ENCODE data around the gene WFDC12. TPM values are rescaled to one million over a fixed set of nuclear protein-coding genes. Genes with fewer than 3 reads are reported as not detected.

Gene WFDC12
- total and polyA plus RNA-seq, 2 donors (not counting 1 experiment from before 2014, with no cell fraction given): not detected

GRCh38 chr20:45119556-45120266 is 4.6 kb downstream of the WFDC12 start:
- peaks cover 0 to 5% (median 0%) of the 10 kb centered on the region in 3 donors for H3K9me3 ChIP-seq (ENCODE audit: control extremely low read depth in 1 of 3, control insufficient read depth in 2 of 3, insufficient read depth in 1 of 3, low read length in 2 of 3)
- no peak overlapping the region for H2AFZ ChIP-seq (ENCODE audit: insufficient read depth, low read depth, low read length, poor library complexity, severe bottlenecking)
- H4K20me1 ChIP-seq (ENCODE audit: control insufficient read depth, insufficient read depth, low read length, poor library complexity, severe bottlenecking): no peaks in the 10 kb centered on the region
- no peaks in the 10 kb centered on the region for H3K36me3 ChIP-seq (replicated peaks in 1 of 2; ENCODE audit: control extremely low read depth in 1 of 2, control insufficient read depth in 1 of 2, extremely low read depth in 1 of 2, insufficient read depth in 2 of 2, low read length in 1 of 2)
- H3K4me1 ChIP-seq (ENCODE audit: control insufficient read depth in 2 of 2, insufficient read depth in 2 of 2, low read length in 2 of 2): no peaks in the 10 kb centered on the region
- Mint-ChIP-seq H3K27ac (no peak overlapping the region), H3K4me3 (no peak overlapping the region), H3K9me3 (ENCODE audit: insufficient read depth) (no peaks in the 10 kb centered on the region), H3K27me3 (peaks cover 47% of the 10 kb centered on the region), H3K4me1 (no peaks in the 10 kb centered on the region)
- POLR2A ChIA-PET: no interaction called here
- intact Hi-C loops (cut with micrococcal nuclease): no loop called here
- no peak overlapping the region for H3K9ac ChIP-seq (ENCODE audit: low read length)
- ATAC-seq (ENCODE audit: low read depth): no peak
- WGBS (ENCODE audit: insufficient coverage): no CpG with 5 or more reads among the region's 2 CpGs
- TF ChIP-seq EZH2 (IDR thresholded peaks at IDR 0.05; ENCODE audit: borderline replicate concordance, insufficient read depth, low read depth, low read length, poor library complexity, severe bottlenecking) (no peak), CTCF (IDR thresholded peaks at IDR 0.05) (no peak)
- H3K27ac ChIP-seq (ENCODE audit: low read length in 2 of 2): no peak overlapping the region
- no peak overlapping the region for H3K4me3 ChIP-seq (ENCODE audit: control extremely low read depth in 1 of 5, extremely low read depth in 1 of 5, insufficient read depth in 1 of 5, low read depth in 2 of 5, low read length in 4 of 5)
- peaks cover 0 to 7% (median 3%) of the 10 kb centered on the region in 4 experiments for H3K27me3 ChIP-seq (replicated peaks in 1 of 4; ENCODE audit: control extremely low read depth in 1 of 4, control insufficient read depth in 3 of 4, insufficient read depth in 4 of 4, low read length in 3 of 4)
- no peak overlapping the region for H3K4me2 ChIP-seq (replicated peaks; ENCODE audit: low read depth, low read length, poor library complexity, severe bottlenecking)
- DNase-seq: no peak
- H3K79me2 ChIP-seq (ENCODE audit: control insufficient read depth, insufficient read depth, low read length): no peaks in the 10 kb centered on the region
- CTCF ChIA-PET: interaction anchor here (0.6 kb wide), 1 partner anchor 288 kb away, joined by 3 read pairs; no protein-coding TSS in a partner anchor

- no CpG with 5 or more reads among the region's 2 CpGs for WGBS (ENCODE audit: insufficient coverage)
- Histone ChIP-seq H3K4me2 (replicated peaks; ENCODE audit: low read depth, low read length, poor library complexity, severe bottlenecking) (no peak overlapping the region), H3K4me3 (ENCODE audit: control extremely low read depth in 1 of 5, extremely low read depth in 1 of 5, insufficient read depth in 1 of 5, low read depth in 2 of 5, low read length in 4 of 5) (no peak overlapping the region), H3K4me1 (ENCODE audit: control insufficient read depth in 2 of 2, insufficient read depth in 2 of 2, low read length in 2 of 2) (no peaks in the 10 kb centered on the region), H2AFZ (ENCODE audit: insufficient read depth, low read depth, low read length, poor library complexity, severe bottlenecking) (no peak overlapping the region), H3K79me2 (ENCODE audit: control insufficient read depth, insufficient read depth, low read length) (no peaks in the 10 kb centered on the region), H3K9me3 (ENCODE audit: control extremely low read depth in 1 of 3, control insufficient read depth in 2 of 3, insufficient read depth in 1 of 3, low read length in 2 of 3) (no peaks in the 10 kb centered on the region), H3K27me3 (replicated peaks in 1 of 4; ENCODE audit: control extremely low read depth in 1 of 4, control insufficient read depth in 3 of 4, insufficient read depth in 4 of 4, low read length in 3 of 4) (peaks cover 0 to 4% (median 3%) of the 10 kb centered on the region in 4 experiments), H3K36me3 (replicated peaks in 1 of 2; ENCODE audit: control extremely low read depth in 1 of 2, control insufficient read depth in 1 of 2, extremely low read depth in 1 of 2, insufficient read depth in 2 of 2, low read length in 1 of 2) (no peaks in the 10 kb centered on the region), H3K27ac (ENCODE audit: low read length in 2 of 2) (no peak overlapping the region), H3K9ac (ENCODE audit: low read length) (no peak overlapping the region), H4K20me1 (ENCODE audit: control insufficient read depth, insufficient read depth, low read length, poor library complexity, severe bottlenecking) (no peaks in the 10 kb centered on the region)
- TF ChIP-seq EZH2 (IDR thresholded peaks at IDR 0.05; ENCODE audit: borderline replicate concordance, insufficient read depth, low read depth, low read length, poor library complexity, severe bottlenecking): no peak
- no peak for TF ChIP-seq CTCF (IDR thresholded peaks at IDR 0.05)
- no peak overlapping the region for H3K4me3 Mint-ChIP-seq
- H3K9me3 Mint-ChIP-seq (ENCODE audit: insufficient read depth): no peaks in the 10 kb centered on the region
- POLR2A ChIA-PET: no interaction called here
- DNase-seq (no peak), ATAC-seq (ENCODE audit: low read depth) (no peak)
- intact Hi-C loops (cut with micrococcal nuclease): no loop called here
- peaks cover 35% of the 10 kb centered on the region for H3K27me3 Mint-ChIP-seq
- CTCF ChIA-PET: interaction anchor here (0.9 kb wide), 1 partner anchor 172 kb away, joined by 3 read pairs; no protein-coding TSS in a partner anchor
- H3K4me1 Mint-ChIP-seq: no peaks in the 10 kb centered on the region
- no peak overlapping the region for H3K27ac Mint-ChIP-seq
Observed at GRCh38 chr20:45118028-45118427, 6.2 kb downstream of the WFDC12 start.

All from B cell (primary cell).